ENCODE results near the gene VPS39. TPM values are rescaled to one million over a fixed set of nuclear protein-coding genes. Genes with fewer than 3 reads are reported as not detected.

Gene VPS39
- total RNA-seq, 1 donor, result 69.1 TPM

DNA sequence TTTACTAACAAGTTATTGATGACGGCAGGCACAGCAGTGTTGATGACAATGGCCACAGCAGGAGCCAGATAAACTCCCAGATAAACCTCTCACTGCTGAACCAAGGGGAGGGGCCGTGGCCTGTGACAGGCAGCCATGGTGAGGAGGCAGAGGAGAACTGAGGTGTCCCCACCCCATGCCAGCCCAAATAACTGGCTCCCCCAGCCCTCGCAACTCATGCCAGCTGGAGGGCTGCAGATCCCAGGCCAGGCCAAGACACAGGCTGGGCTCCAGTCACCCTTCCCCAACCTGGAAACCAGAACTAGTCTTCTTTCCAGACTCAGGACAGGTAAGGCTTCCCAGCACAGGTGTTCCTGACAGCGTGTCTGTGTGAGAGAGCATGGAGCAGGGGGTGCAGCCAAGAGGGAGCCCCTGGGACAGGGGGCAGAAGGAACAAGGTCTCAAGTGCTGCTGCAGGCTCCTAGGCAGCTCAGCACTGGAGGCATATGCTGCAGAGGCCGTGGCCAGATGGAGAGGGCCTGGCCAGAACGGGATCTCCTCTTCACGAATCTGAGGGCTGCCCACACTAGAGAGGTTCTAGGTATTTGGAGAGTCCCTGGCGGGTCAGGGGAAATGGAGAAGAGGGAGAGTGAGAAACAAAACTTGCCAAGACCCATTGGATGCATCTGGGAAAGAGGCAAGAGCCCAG, 67.6 kb downstream of the VPS39 start:
- Histone ChIP-seq H3K27ac (ENCODE audit: low read depth, low read length) (no peak overlapping the region), H3K27me3 (ENCODE audit: insufficient read depth, low read length) (peaks cover 28% of the 10 kb centered on the region), H3K4me1 (ENCODE audit: insufficient read depth, low read length) (no peaks in the 10 kb centered on the region), H4K20me1 (ENCODE audit: insufficient read depth, low read length) (no peaks in the 10 kb centered on the region), H3K79me2 (ENCODE audit: insufficient read depth, low read length) (no peaks in the 10 kb centered on the region), H3K4me3 (ENCODE audit: insufficient read depth, low read length) (no peak overlapping the region), H3K4me2 (ENCODE audit: insufficient read depth, low read length) (no peak overlapping the region), H3K9me3 (ENCODE audit: low read depth, low read length) (no peaks in the 10 kb centered on the region), H3K36me3 (ENCODE audit: insufficient read depth, low read length) (no peaks in the 10 kb centered on the region), H2AFZ (ENCODE audit: low read length) (no peak overlapping the region)
- DNase-seq (ENCODE audit: insufficient read length, low spot score, missing footprints), result peak; percentile 69
- TF ChIP-seq, protein P1, sequence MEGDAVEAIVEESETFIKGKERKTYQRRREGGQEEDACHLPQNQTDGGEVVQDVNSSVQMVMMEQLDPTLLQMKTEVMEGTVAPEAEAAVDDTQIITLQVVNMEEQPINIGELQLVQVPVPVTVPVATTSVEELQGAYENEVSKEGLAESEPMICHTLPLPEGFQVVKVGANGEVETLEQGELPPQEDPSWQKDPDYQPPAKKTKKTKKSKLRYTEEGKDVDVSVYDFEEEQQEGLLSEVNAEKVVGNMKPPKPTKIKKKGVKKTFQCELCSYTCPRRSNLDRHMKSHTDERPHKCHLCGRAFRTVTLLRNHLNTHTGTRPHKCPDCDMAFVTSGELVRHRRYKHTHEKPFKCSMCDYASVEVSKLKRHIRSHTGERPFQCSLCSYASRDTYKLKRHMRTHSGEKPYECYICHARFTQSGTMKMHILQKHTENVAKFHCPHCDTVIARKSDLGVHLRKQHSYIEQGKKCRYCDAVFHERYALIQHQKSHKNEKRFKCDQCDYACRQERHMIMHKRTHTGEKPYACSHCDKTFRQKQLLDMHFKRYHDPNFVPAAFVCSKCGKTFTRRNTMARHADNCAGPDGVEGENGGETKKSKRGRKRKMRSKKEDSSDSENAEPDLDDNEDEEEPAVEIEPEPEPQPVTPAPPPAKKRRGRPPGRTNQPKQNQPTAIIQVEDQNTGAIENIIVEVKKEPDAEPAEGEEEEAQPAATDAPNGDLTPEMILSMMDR (IDR thresholded peaks at IDR 0.05; ENCODE audit: extremely low read depth, low read depth, low read length), result no peak

DNA sequence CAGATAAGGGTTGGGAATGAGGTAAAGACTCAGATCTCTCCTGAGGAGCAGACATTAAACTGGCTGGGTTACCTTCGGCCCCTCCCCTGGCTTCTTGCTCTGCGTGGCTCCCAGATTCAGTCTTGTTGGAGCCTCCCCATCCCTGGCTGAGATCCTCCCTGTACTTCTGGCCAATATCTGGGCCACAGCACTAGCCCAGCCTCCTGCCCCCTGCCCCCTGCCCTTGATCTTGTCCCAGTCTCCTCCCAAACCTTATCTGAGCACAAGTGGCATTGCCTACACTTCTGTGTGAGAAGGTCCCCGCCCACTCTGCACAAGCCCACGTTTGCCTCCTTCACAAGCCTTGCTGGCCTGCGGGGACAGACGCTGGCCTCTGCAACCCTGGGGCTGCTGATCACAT, 68.5 kb downstream of the VPS39 start:
- TF ChIP-seq, protein P1 (IDR thresholded peaks at IDR 0.05; ENCODE audit: extremely low read depth, low read depth, low read length), result no peak
- Histone ChIP-seq H3K27me3 (ENCODE audit: insufficient read depth, low read length) (peaks cover 28% of the 10 kb centered on the region), H3K79me2 (ENCODE audit: insufficient read depth, low read length) (no peaks in the 10 kb centered on the region)

DNA sequence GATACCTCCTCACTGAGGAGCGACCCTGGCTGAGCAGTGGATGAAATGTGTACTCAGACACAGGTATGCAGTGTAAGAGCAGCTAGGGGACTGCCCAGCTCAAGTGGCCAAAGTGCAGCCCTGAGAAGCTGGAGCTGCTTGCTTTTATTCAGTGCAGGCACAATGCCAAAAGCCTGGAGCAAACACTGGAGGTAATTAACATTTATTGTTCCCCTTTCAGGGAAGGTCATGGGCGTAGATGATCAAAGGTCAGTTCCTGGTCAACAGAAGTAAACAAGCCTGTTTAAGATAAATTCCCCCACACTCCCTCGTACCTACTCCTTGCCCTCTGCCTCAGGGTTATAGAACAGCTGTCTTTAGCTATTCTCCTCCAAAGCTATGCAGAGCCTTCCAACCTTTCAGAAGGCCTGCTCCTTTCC, 69.1 kb downstream of the VPS39 start:
- Histone ChIP-seq H4K20me1 (ENCODE audit: insufficient read depth, low read length) (no peaks in the 10 kb centered on the region), H3K4me1 (ENCODE audit: insufficient read depth, low read length) (no peaks in the 10 kb centered on the region), H3K79me2 (ENCODE audit: insufficient read depth, low read length) (no peaks in the 10 kb centered on the region), H3K27ac (ENCODE audit: low read depth, low read length) (no peak overlapping the region), H3K9me3 (ENCODE audit: low read depth, low read length) (no peaks in the 10 kb centered on the region), H2AFZ (ENCODE audit: low read length) (no peak overlapping the region), H3K4me3 (ENCODE audit: insufficient read depth, low read length) (no peak overlapping the region), H3K36me3 (ENCODE audit: insufficient read depth, low read length) (no peaks in the 10 kb centered on the region), H3K4me2 (ENCODE audit: insufficient read depth, low read length) (no peak overlapping the region), H3K27me3 (ENCODE audit: insufficient read depth, low read length) (peaks cover 24% of the 10 kb centered on the region)
- DNase-seq (ENCODE audit: insufficient read length, low spot score, missing footprints), result no peak
- TF ChIP-seq, protein P1 (IDR thresholded peaks at IDR 0.05; ENCODE audit: extremely low read depth, low read depth, low read length), result no peak

More for the DNA sequence above, 68.5 kb downstream of the VPS39 start:
- no peak overlapping the region for H3K27ac ChIP-seq (ENCODE audit: low read depth, low read length)
- no peak overlapping the region for H3K4me3 ChIP-seq (ENCODE audit: insufficient read depth, low read length)
- H2AFZ ChIP-seq (ENCODE audit: low read length), result no peak overlapping the region
- no peaks in the 10 kb centered on the region for H3K36me3 ChIP-seq (ENCODE audit: insufficient read depth, low read length)
- H3K4me2 ChIP-seq (ENCODE audit: insufficient read depth, low read length), result no peak overlapping the region
- no peaks in the 10 kb centered on the region for H3K4me1 ChIP-seq (ENCODE audit: insufficient read depth, low read length)
- DNase-seq (ENCODE audit: insufficient read length, low spot score, missing footprints), result peak; percentile 6
- no peaks in the 10 kb centered on the region for H4K20me1 ChIP-seq (ENCODE audit: insufficient read depth, low read length)
- no peaks in the 10 kb centered on the region for H3K9me3 ChIP-seq (ENCODE audit: low read depth, low read length)

DNA sequence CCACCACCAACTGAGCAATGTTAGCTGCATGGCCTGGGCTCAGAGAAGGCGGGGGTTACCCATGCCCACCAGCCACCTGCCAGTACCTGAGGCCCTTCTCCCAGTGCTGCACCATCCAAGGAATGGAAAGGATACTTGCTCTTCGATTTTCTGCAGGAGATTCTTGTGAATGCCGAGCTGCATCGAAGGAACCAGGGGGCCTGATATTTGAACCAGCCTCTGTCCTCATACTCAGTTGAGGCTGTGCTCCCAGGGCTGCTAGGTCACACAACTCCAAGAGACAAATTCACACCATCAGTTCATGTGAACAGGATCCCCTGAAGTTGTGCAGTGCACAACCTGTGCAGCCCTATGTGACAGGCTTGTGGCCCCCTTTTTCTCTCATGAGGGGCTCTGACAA, 69.7 kb downstream of the VPS39 start:
- no peak overlapping the region for H2AFZ ChIP-seq (ENCODE audit: low read length)
- H3K4me3 ChIP-seq (ENCODE audit: insufficient read depth, low read length), result no peak overlapping the region
- no peaks in the 10 kb centered on the region for H3K36me3 ChIP-seq (ENCODE audit: insufficient read depth, low read length)
- no peaks in the 10 kb centered on the region for H3K79me2 ChIP-seq (ENCODE audit: insufficient read depth, low read length)
- no peaks in the 10 kb centered on the region for H4K20me1 ChIP-seq (ENCODE audit: insufficient read depth, low read length)
- no peak overlapping the region for H3K4me2 ChIP-seq (ENCODE audit: insufficient read depth, low read length)
- peaks cover 19% of the 10 kb centered on the region for H3K27me3 ChIP-seq (ENCODE audit: insufficient read depth, low read length)
- H3K9me3 ChIP-seq (ENCODE audit: low read depth, low read length), result no peaks in the 10 kb centered on the region
- DNase-seq (ENCODE audit: insufficient read length, low spot score, missing footprints), result no peak
- TF ChIP-seq, protein P1 (IDR thresholded peaks at IDR 0.05; ENCODE audit: extremely low read depth, low read depth, low read length), result no peak
- H3K4me1 ChIP-seq (ENCODE audit: insufficient read depth, low read length), result no peaks in the 10 kb centered on the region
- no peak overlapping the region for H3K27ac ChIP-seq (ENCODE audit: low read depth, low read length)

All from osteoblast (primary cell).